K562 (cell line): ENCODE results near the gene FHDC1. TPM values are rescaled to one million over a fixed set of nuclear protein-coding genes. Genes with fewer than 3 reads are reported as not detected.

Experiments used
- ARID1B ChIP-seq: fragments of 450-650 bp; IDR thresholded peaks from 2 replicates; pipeline ENCODE4 v1.6.1; 2016; ENCODE audit warnings: antibody characterized with exemption, mild to moderate bottlenecking, inconsistent platforms
- ATF1 ChIP-seq, 2 experiments: fragments of 450-650 bp in 1 of 2; IDR thresholded peaks; 2 replicates each; pipeline ENCODE4 v1.6.1; 2016; ENCODE audit warnings: missing compliant biosample characterization in 1 of 2, missing genetic modification characterization in 1 of 2
- CBX3 ChIP-seq, 2 experiments: IDR thresholded peaks; 1 replicate in 1 of 2; 2 replicates in 1 of 2; pipeline ENCODE4 v1.6.1; 2012; ENCODE audit warnings: inconsistent platforms in 2 of 2, low read length in 2 of 2, borderline replicate concordance in 1 of 2, control low read depth in 1 of 2
- CREB1 ChIP-seq, 2 experiments: sonication (generic) in 1 of 2; formaldehyde crosslinking in 1 of 2; IDR thresholded peaks; 2 replicates each; pipeline versions ENCODE4 v1.6.1 to v1.8.0; 2012 to 2022; ENCODE audit warnings: inconsistent platforms in 1 of 2, mild to moderate bottlenecking in 1 of 2, missing genetic modification reagents in 1 of 2, moderate library complexity in 1 of 2
- CREM ChIP-seq: IDR thresholded peaks from 2 replicates; pipeline ENCODE4 v1.6.1; 2014; ENCODE audit warnings: antibody characterized with exemption, low read depth
- E4F1 ChIP-seq: fragments of 250-450 bp; sonication (Bioruptor Pico); IDR thresholded peaks from 2 replicates; pipeline ENCODE4 v1.5.0; 2021; ENCODE audit warnings: mild to moderate bottlenecking, borderline replicate concordance
- FOSL1 ChIP-seq: fragments of 200-800 bp; sonication (Bioruptor generic); conservative IDR thresholded peaks from 2 replicates; pipeline ENCODE4 v1.6.1; 2016; ENCODE audit warnings: missing genetic modification characterization, missing compliant biosample characterization
- HDAC2 ChIP-seq: fragments of 450-650 bp; IDR thresholded peaks from 2 replicates; pipeline ENCODE4 v1.6.1; 2016; ENCODE audit warnings: mild to moderate bottlenecking
- HNRNPH1 ChIP-seq: fragments of 200-400 bp; formaldehyde crosslinking; optimal IDR thresholded peaks from 2 replicates; pipeline ENCODE3; 2017; ENCODE audit warnings: low read depth, mild to moderate bottlenecking, low read length, moderate library complexity
- KLF16 ChIP-seq: IDR thresholded peaks from 2 replicates; pipeline ENCODE4 v1.6.1; 2016; ENCODE audit warnings: antibody characterized with exemption
- MIER1 ChIP-seq: fragments of 450-650 bp; IDR thresholded peaks from 2 replicates; pipeline ENCODE4 v1.6.1; 2016; ENCODE audit warnings: antibody characterized with exemption, mild to moderate bottlenecking, low read depth
- MXD1 ChIP-seq: fragments of 250-450 bp; sonication (Bioruptor Pico); IDR thresholded peaks from 2 replicates; pipeline ENCODE4 v1.8.0; 2021; ENCODE audit warnings: borderline replicate concordance, mild to moderate bottlenecking, moderate library complexity; ENCODE audit not compliant: poor library complexity, severe bottlenecking
- NCOR1 ChIP-seq: fragments of 450-650 bp; IDR thresholded peaks from 2 replicates; pipeline ENCODE4 v1.6.1; 2016; ENCODE audit warnings: mild to moderate bottlenecking, moderate library complexity
- OTX1 ChIP-seq: fragments of 450-650 bp; formaldehyde crosslinking; IDR thresholded peaks from 2 replicates; pipeline ENCODE4 v1.4.0; 2022; ENCODE audit warnings: mild to moderate bottlenecking
- PATZ1 ChIP-seq: fragments of 250-450 bp; sonication (Bioruptor Pico); IDR thresholded peaks from 2 replicates; pipeline ENCODE4 v1.5.0; 2020; ENCODE audit warnings: mild to moderate bottlenecking, borderline replicate concordance
- RBM15 ChIP-seq: fragments of 200-400 bp; formaldehyde crosslinking; IDR thresholded peaks from 2 replicates; pipeline ENCODE4 v1.6.1; 2018; ENCODE audit warnings: mild to moderate bottlenecking, low read length, moderate library complexity; ENCODE audit not compliant: insufficient read depth
- SNRNP70 ChIP-seq: fragments of 200-400 bp; formaldehyde crosslinking; optimal IDR thresholded peaks from 2 replicates; pipeline ENCODE3; 2017; ENCODE audit warnings: low read depth, low read length
- SREBF1 ChIP-seq: fragments of 150-350 bp; IDR thresholded peaks from 2 replicates; pipeline ENCODE4 v1.6.1; 2014; ENCODE audit warnings: antibody characterized with exemption, low read depth, low read length, borderline replicate concordance
- TAF7 ChIP-seq: fragments of 450-650 bp; IDR thresholded peaks from 2 replicates; pipeline ENCODE4 v1.6.1; 2016; ENCODE audit warnings: missing genetic modification characterization, missing compliant biosample characterization
- TCF3 ChIP-seq: sonication (generic); formaldehyde crosslinking; IDR thresholded peaks from 2 replicates; pipeline ENCODE4 v1.4.0; 2020; ENCODE audit warnings: mild to moderate bottlenecking, missing genetic modification reagents
- ZKSCAN1 ChIP-seq: fragments of 150-350 bp; IDR thresholded peaks from 2 replicates; pipeline ENCODE4 v1.6.1; 2016; ENCODE audit warnings: low read depth, low read length
- ZNF146 ChIP-seq: IDR thresholded peaks from one replicate; pipeline ENCODE4 v1.6.1; 2018; ENCODE audit warnings: missing compliant biosample characterization; ENCODE audit not compliant: unreplicated experiment
- ZNF586 ChIP-seq: fragments of 450-650 bp; formaldehyde crosslinking; conservative IDR thresholded peaks from 2 replicates; pipeline ENCODE4 v1.4.0; 2020; ENCODE audit warnings: mild to moderate bottlenecking, moderate library complexity
- polyA plus RNA-seq, 8 experiments: library from polyadenylated mRNA; depleted of rRNA in 4 of 8; stranded (reverse) in 5 of 8; unstranded in 3 of 8; fragments of >200 nt; fragmentation: Nextera tagmentation in 2 of 8; fragmentation: Illumina TruSeq in 1 of 8; extraction: Ambion mirVana in 2 of 8; extraction: Trizol in 1 of 8; gene quantifications; 2 replicates each; pipeline versions ENCODE4 v1.2.1 to v1.2.3, GENCODE V29; 2011 to 2014; ENCODE audit warnings: inconsistent platforms in 1 of 8, missing spikeins in 1 of 8
- total RNA-seq, 7 experiments: library from RNA; depleted of rRNA in 6 of 7; stranded (reverse); fragments of >200 nt in 6 of 7; fragmentation: Illumina TruSeq in 2 of 7; extraction: Trizol in 2 of 7; gene quantifications; 2 replicates each; pipeline versions ENCODE4 v1.2.1 to v1.2.3, GENCODE V29; 2011 to 2021; ENCODE audit warnings: low replicate concordance in 1 of 7

Gene FHDC1
- total and polyA plus RNA-seq, 9 of the 15 experiments (the other 6 are each of a cell fraction or from before 2014, with no cell fraction given): 0.01 to 0.43 (median 0.07) TPM

GRCh38 chr4:152937336-152938236, 1.5 kb downstream of the FHDC1 start (continued):
- TF ChIP-seq CREM: no peak
- TF ChIP-seq KLF16: no peak
- TF ChIP-seq FOSL1: no peak
- no peak for TF ChIP-seq RBM15
- TF ChIP-seq NCOR1: peak; percentile 60
- TF ChIP-seq ZKSCAN1: no peak
- no peak for TF ChIP-seq ATF1 (CRISPR knock-in tag; IDR thresholded peaks at IDR 0.05)
- 0 out of 2 replicates have a peak, but pooled peaks have one; percentile 14 for TF ChIP-seq ATF1 (tag; IDR thresholded peaks at IDR 0.05)
- peak; percentile 89 for TF ChIP-seq TCF3 (CRISPR knock-in tag)
- no peak for TF ChIP-seq SNRNP70
- TF ChIP-seq PATZ1 (CRISPR knock-in tag): no peak
- peak; percentile 14; the same call in 1 of the 2 replicates for TF ChIP-seq CREB1 (IDR thresholded peaks at IDR 0.05)
- no peak for TF ChIP-seq CREB1 (CRISPR knock-in tag; IDR thresholded peaks at IDR 0.05)
- no peak for TF ChIP-seq HNRNPH1
- TF ChIP-seq ARID1B: peak; percentile 38; the same call in 1 of the 2 replicates
- TF ChIP-seq ZNF586: no peak
- TF ChIP-seq OTX1: no peak
- TF ChIP-seq ZNF146 (CRISPR knock-in tag): no peak
- no peak for TF ChIP-seq E4F1 (CRISPR knock-in tag)
- TF ChIP-seq SREBF1: no peak
- no peak for TF ChIP-seq CBX3 (IDR thresholded peaks at IDR 0.05; ENCODE audit: borderline replicate concordance in 1 of 2, low read length in 2 of 2)
- no peak for TF ChIP-seq MIER1
- no peak for TF ChIP-seq TAF7 (tag)
- no peak for TF ChIP-seq HDAC2
- TF ChIP-seq MXD1: no peak
